UCSD-AML1 (cell line): Measurements from ENCODE around the gene PPDPF.

Source experiments
- DNase-seq: peaks from one replicate; lab custom pipeline; 2025; ENCODE audit not compliant: unreplicated experiment; lab: John Stamatoyannopoulos, UW

Gene PPDPF

DNA sequence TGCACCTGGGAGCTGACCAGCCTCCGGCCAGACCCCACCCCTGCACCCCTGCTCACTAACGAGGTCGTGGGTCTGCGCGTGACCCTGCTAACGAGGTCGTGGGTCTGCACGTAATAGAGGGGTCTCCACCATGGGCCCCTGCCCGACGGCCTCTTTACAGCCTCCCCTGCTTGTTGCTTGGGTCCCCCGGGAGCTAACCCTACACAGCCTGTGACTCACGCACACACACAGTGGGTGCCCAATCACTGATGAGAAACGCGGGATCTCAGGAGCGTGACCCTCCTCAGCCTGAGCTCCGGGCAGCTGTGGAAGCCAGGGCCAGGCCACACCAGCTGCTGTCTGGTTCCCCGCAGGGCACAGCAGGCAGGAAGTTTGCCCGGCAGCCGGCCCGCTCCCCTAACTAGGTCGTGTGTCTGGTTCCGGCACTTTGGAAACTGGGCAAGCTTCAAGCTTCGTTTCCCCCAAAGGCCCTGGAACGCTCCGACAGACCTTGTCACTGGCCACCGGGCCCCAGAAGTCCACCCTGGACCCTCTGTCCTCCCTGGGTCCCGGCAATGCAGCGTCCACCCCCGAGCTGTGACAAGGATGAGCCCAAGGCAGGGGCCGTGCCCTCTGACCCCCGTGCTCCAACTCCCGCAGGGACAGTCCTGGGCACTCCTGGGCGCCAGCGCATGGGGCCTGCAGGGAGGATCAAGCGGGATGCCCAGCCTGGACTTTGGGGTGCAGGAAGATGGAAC, 15.8 kb downstream of the PPDPF start:
- no peak for DNase-seq

DNA sequence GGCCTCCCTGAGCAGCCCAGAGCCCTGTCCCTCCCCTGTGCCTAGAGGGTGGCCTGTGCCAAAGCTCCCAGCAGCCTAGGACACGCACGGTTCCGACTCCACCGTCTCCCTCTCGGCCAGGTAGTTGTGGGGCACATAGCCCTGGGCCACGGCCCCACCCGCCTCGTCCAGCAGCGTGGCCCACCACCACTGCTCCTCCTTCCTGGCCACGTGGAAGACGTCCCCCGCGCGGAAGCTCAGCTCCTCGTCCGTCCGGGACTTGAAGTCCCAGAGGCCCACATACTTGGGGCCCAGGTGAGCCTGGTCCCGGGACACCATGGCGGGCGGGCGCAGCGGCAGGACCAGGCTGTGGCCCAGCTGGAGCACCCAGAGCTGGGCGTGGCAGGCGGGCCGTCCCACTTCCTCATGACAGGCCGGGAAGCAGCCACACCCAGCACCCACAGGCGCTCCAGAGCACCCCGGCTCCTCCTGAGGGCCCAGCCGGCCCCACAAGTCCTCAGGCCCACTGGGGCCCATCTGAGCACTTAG, 16.5 kb downstream of the PPDPF start, which contains the start of gene PTK6:
TSS of gene PTK6 (minus strand) at position 380 of the 528 bp plus-strand sequence. CDS start at position 318, 62 bp downstream.
- peak; percentile 76 for DNase-seq

DNA sequence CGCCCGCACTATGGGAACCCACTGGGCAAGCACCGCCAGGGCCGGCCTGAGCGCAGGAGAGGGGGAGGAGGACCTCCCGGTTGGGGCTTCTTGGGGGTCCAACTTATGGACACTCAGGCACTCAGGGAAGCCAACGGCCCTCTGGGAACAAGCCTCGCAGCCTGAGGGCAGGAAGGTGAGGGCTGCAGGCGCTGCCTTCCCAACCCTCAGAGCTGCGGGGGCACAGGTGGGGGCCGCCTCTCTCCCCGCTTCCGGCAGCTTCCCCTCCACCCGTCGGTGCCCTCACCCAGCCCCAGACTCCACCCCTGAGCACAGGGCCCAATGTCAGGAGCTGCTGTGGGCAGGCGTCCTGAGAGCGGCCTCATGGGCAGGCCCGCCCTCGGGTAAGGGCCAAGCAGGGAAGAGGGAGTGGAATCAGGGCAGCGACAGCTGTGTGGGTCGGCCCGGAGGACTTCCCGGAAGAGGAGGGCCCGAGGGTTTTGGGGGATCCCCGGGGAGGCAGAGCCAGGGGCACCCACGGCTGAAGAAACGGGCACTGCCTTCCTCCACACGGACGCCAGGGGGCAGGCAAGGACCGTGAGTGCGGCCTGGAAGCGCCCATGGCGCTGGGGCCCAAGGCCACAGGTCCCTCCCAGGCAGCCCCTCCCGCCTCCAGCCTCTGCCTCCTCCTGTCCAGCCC, 17.1 kb downstream of the PPDPF start:
- peak; percentile 98 for DNase-seq

- no peak for DNase-seq
Observed at GRCh38 chr20:63538204-63539091, 17.9 kb downstream of the PPDPF start.

DNA sequence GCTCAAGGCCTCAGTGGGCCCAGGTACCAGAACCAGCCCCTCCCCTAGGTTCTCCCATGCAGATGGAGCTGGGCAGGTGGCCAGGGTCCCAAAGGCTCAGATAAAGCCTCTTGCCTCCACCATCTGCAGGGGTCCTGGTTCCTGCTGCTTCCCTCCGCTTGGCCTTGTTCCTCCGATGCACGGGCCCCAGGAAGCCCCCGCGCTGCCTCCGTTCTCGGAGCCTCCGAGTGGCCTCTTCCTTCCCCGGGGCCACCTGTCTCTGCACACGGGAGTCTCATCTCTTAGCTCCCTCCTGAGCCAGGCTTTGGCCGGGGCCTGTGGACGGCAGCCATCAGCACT, 18.5 kb downstream of the PPDPF start:
- no peak for DNase-seq

- no peak for DNase-seq
Observed at GRCh38 chr20:63539441-63540370, 19.1 kb downstream of the PPDPF start.

- no peak for DNase-seq
Observed at GRCh38 chr20:63540417-63541186, 20.0 kb downstream of the PPDPF start.

GRCh38 chr20:63541371-63541770, 20.8 kb downstream of the PPDPF start:
- DNase-seq: no peak

GRCh38 chr20:63542031-63542559, 21.5 kb downstream of the PPDPF start:
- DNase-seq: no peak

GRCh38 chr20:63542696-63543095, 22.1 kb downstream of the PPDPF start:
- no peak for DNase-seq

GRCh38 chr20:63543131-63543530, 22.6 kb downstream of the PPDPF start:
- DNase-seq: no peak

GRCh38 chr20:63543733-63544132, 23.2 kb downstream of the PPDPF start:
- no peak for DNase-seq

GRCh38 chr20:63544241-63544957, 23.8 kb downstream of the PPDPF start:
- no peak for DNase-seq

DNA sequence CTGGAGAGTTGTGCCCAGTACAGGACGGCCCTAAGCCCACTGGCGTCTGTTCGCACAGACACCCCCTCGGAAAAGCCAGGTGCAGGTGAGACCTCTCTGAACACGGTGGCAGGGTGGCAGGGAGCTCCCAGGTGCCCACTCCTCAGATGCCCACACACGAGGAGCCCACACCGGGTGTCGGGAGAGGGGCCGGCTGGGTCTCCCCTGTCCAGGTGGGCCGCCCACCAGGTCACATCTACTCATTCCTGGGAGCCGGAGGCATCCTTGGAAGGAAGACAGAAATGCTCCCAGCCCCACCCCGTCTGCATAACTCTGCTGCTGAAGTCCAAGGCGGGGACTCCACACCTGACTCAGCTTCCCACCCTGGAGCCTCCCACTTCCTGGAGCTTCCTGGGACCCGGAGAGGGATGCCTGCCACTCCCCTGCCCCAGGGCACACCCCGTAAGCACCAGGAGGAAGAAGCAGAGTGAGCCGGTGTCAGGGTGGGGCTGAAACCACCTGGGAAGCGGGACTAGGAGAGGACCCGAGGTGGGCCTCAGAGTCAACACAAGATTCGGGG, 24.5 kb downstream of the PPDPF start:
- DNase-seq: no peak

- no peak for DNase-seq
Observed at GRCh38 chr20:63545814-63546213, 25.2 kb downstream of the PPDPF start.

- no peak for DNase-seq
Observed at GRCh38 chr20:63546256-63546955, 25.8 kb downstream of the PPDPF start.

GRCh38 chr20:63546956-63547724, 26.6 kb downstream of the PPDPF start:
- no peak for DNase-seq
